ENCODE data around the gene THAP7. TPM values are rescaled to one million over a fixed set of nuclear protein-coding genes. Genes with fewer than 3 reads are reported as not detected.

Gene THAP7
- total and polyA plus RNA-seq, 9 of the 15 experiments (the other 6 are each of a cell fraction or from before 2014, with no cell fraction given), result 7.9 to 263 (median 84.1) TPM

DNA sequence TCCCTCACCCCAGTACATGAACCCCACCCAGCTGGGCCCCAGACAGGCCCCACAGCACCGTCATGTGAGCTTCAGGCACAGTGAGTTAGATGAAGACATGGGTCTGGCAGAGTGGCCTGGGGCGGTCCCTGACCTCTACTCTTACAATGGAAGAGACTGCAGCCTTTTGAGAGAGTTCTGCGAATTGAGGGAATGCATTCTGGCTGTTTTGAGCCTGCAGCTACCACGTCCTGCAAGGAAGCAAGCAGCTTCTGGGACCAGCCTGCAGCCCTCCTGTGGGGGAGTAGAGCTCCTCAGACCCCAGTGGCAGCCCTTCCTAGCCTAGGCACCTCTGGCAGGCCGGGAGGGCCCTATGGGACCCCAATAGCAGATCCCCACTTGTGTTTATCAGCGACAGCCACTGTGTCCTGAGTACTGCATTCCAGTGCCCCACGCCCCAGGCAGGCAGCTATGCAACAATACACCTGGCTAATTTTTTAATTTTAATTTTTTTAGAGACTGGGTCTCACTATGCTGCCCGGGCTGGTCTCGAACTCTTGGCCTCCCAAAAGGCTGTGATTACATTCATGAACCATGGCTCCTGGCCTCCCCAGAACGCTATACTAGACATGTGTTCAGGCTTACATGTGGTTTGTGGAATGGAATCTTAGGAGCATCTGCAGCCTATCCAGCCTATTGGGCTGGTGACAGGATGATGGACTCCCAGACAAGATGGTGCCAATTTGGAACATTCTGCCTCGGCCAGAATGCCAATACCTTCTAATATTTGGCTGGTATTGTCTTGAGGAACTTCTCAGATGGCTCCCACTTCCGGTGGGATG, 31.2 kb upstream of the THAP7 start (continued):
- TF ChIP-seq, protein P1, sequence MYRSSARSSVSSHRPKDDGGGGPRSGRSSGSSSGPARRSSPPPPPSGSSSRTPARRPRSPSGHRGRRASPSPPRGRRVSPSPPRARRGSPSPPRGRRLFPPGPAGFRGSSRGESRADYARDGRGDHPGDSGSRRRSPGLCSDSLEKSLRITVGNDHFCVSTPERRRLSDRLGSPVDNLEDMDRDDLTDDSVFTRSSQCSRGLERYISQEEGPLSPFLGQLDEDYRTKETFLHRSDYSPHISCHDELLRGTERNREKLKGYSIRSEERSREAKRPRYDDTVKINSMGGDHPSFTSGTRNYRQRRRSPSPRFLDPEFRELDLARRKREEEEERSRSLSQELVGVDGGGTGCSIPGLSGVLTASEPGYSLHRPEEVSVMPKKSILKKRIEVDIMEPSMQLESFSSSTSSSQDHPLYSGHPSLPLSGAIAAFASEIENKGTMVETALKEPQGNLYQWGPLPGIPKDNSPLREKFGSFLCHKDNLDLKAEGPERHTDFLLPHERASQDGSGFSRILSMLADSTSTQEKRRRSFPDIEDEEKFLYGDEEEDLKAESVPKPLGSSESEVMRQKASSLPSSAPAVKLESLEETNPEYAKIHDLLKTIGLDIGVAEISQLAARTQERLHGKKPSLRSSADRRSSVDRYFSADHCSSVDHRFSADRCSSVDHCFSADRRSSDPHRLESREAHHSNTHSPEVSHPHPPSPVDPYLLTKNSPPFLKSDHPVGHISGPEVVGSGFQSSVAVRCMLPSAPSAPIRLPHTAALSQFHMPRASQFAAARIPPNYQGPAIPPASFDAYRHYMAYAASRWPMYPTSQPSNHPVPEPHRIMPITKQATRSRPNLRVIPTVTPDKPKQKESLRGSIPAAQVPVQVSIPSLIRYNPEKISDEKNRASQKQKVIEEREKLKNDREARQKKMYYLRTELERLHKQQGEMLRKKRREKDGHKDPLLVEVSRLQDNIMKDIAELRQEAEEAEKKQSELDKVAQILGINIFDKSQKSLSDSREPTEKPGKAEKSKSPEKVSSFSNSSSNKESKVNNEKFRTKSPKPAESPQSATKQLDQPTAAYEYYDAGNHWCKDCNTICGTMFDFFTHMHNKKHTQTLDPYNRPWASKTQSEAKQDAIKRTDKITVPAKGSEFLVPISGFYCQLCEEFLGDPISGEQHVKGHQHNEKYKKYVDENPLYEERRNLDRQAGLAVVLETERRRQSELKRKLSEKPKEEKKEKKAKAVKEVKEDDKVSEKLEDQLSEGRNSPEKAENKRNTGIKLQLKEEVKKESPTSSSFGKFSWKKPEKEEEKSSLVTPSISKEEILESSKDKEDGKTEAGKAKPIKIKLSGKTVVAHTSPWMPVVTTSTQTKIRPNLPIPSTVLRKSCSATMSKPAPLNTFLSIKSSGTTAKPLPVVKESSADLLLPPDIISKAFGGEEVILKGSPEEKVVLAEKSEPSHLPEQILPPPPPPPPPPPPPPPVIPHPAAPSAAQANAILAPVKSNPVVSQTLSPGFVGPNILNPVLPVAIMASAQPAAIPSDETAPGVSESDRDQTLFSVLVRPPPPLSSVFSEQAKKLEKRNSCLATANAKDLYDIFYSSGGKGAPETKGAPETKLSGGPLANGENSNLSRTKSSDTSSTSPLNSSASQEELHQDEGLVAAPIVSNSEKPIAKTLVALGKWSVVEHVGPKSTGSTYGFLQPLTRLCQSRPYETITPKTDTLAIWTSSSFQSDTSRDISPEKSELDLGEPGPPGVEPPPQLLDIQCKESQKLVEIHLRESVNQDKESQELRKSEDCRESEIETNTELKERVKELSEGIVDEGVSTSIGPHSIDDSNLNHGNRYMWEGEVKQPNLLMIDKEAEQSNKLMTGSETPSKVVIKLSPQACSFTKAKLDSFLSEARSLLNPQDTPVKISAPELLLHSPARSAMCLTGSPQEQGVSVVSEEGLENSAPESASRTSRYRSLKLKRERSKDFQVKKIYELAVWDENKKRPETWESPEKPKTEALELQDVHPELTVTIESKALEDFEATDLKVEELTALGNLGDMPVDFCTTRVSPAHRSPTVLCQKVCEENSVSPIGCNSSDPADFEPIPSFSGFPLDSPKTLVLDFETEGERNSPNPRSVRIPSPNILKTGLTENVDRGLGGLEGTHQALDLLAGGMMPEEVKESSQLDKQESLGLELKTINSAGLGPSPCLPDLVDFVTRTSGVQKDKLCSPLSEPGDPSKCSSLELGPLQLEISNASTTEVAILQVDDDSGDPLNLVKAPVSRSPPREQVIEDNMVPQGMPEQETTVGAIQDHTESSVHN (IDR thresholded peaks at IDR 0.05; ENCODE audit: borderline replicate concordance in 1 of 2, low read depth in 1 of 2), result no peak
- TF ChIP-seq ZNF408 (CRISPR knock-in tag; IDR thresholded peaks at IDR 0.05; ENCODE audit: low read depth), result 0 out of 2 replicates have a peak, but pooled peaks have one; percentile 53
